PC-3 (cell line): ENCODE results near the gene NKTR.

Experiments
- CTCF ChIP-seq: fragments of 300-600 bp; sonication (generic); conservative IDR thresholded peaks from 2 replicates; pipeline ENCODE4 v1.5.1; 2017; ENCODE audit warnings: antibody characterized with exemption, low read depth, mild to moderate bottlenecking, low read length
- EZH2 ChIP-seq: fragments of 300-600 bp; sonication (generic); IDR thresholded peaks from one replicate; pipeline ENCODE4 v1.6.1; 2017; ENCODE audit warnings: antibody characterized with exemption, mild to moderate bottlenecking, low read length; ENCODE audit not compliant: unreplicated experiment

GRCh38 chr3:42640771-42641370 lies 40.4 kb downstream of the NKTR start:
- TF ChIP-seq CTCF = no peak
- TF ChIP-seq EZH2 = no peak
